ENCODE measurements around the gene RAD51AP2.
"Not testable (repeated sequence)": the region's sequence is repeated elsewhere in the genome, so short reads cannot be mapped to it uniquely, and the experiment has no call there.

The RAD51AP2 gene

GRCh38 chr2:17518212-17519154 is at the start of gene RAD51AP2:
Gene RAD51AP2, minus strand, starts transcription at chr2:17518440. Its CDS starts 25 bp downstream, at chr2:17518415.
- no peak within 1 kb of the TSS for H3K27ac ChIP-seq
- TF ChIP-seq ZFX (IDR thresholded peaks at IDR 0.05) (no peak), CTCF (conservative IDR thresholded peaks at IDR 0.05) (no peak)

- not testable (repeated sequence) for H3K27ac ChIP-seq
These were observed 47.5 kb upstream of the RAD51AP2 start for GRCh38 chr2:17565726-17566125.

- H3K27ac ChIP-seq: no peak overlapping the region
- TF ChIP-seq ZFX (IDR thresholded peaks at IDR 0.05) (no peak), CTCF (conservative IDR thresholded peaks at IDR 0.05) (no peak)
These were observed 40.6 kb upstream of the RAD51AP2 start for GRCh38 chr2:17558878-17559277.

- H3K27ac ChIP-seq: no peak overlapping the region
- TF ChIP-seq CTCF (conservative IDR thresholded peaks at IDR 0.05): no peak
- no peak for TF ChIP-seq ZFX (IDR thresholded peaks at IDR 0.05)
These were observed 39.8 kb upstream of the RAD51AP2 start for GRCh38 chr2:17558053-17558452.

GRCh38 chr2:17557596-17557995 is 39.4 kb upstream of the RAD51AP2 start:
- TF ChIP-seq ZFX (IDR thresholded peaks at IDR 0.05) (no peak), CTCF (conservative IDR thresholded peaks at IDR 0.05) (no peak)
- no peak overlapping the region for H3K27ac ChIP-seq

GRCh38 chr2:17555150-17555549 is 36.9 kb upstream of the RAD51AP2 start:
- no peak overlapping the region for H3K27ac ChIP-seq
- TF ChIP-seq ZFX (IDR thresholded peaks at IDR 0.05) (no peak), CTCF (conservative IDR thresholded peaks at IDR 0.05) (no peak)

- H3K27ac ChIP-seq: no peak overlapping the region
- TF ChIP-seq CTCF (conservative IDR thresholded peaks at IDR 0.05) (no peak), ZFX (IDR thresholded peaks at IDR 0.05) (no peak)
These were observed 32.7 kb upstream of the RAD51AP2 start for GRCh38 chr2:17550907-17551306.

GRCh38 chr2:17547737-17548136 is 29.5 kb upstream of the RAD51AP2 start:
- no peak for TF ChIP-seq CTCF (conservative IDR thresholded peaks at IDR 0.05)
- no peak for TF ChIP-seq ZFX (IDR thresholded peaks at IDR 0.05)
- H3K27ac ChIP-seq: no peak overlapping the region
